ENCODE results near the gene SLC22A31. TPM values are rescaled to one million over a fixed set of nuclear protein-coding genes. Genes with fewer than 3 reads are reported as not detected.

SLC22A31 gene
- total RNA-seq, 3 donors from 2014 or later (not counting 1 experiment from before 2014, with no cell fraction given) = 0.75 TPM; not detected in 2

GRCh38 chr16:89154390-89155183 is 45.8 kb downstream of the SLC22A31 start:
- ATAC-seq (no peak), DNase-seq (no peak)
- peaks cover 16% of the 10 kb centered on the region for H3K36me3 ChIP-seq (ENCODE audit: control insufficient read depth, insufficient read depth, low read length)
- H3K4me1 ChIP-seq (ENCODE audit: control insufficient read depth, insufficient read depth, low read length) = no peaks in the 10 kb centered on the region
- no peaks in the 10 kb centered on the region for H3K9me3 Mint-ChIP-seq
- WGBS (ENCODE audit: insufficient coverage) = 77% methylated on average over 24 of the region's 24 CpGs
- no peak overlapping the region for H3K4me3 Mint-ChIP-seq
- H3K27ac ChIP-seq (ENCODE audit: low read length) = no peak overlapping the region
- no peak overlapping the region for H3K27ac Mint-ChIP-seq
- H3K27me3 ChIP-seq (ENCODE audit: control insufficient read depth, insufficient read depth, low read length) = no peaks in the 10 kb centered on the region
- no peak overlapping the region for H3K4me3 ChIP-seq (ENCODE audit: low read length)
- no peaks in the 10 kb centered on the region for H3K27me3 Mint-ChIP-seq (ENCODE audit: low read depth in 2 of 2)
- no peak for TF ChIP-seq CTCF (IDR thresholded peaks at IDR 0.05)
- intact Hi-C loops (cut with micrococcal nuclease) = no loop called here
- H3K9me3 ChIP-seq (ENCODE audit: control insufficient read depth, insufficient read depth, low read length) = no peaks in the 10 kb centered on the region
- H3K4me1 Mint-ChIP-seq = no peaks in the 10 kb centered on the region
- H3K36me3 Mint-ChIP-seq = no peaks in the 10 kb centered on the region

GRCh38 chr16:89153848-89154271 is 46.5 kb downstream of the SLC22A31 start:
- H3K4me1 ChIP-seq (ENCODE audit: control insufficient read depth, insufficient read depth, low read length) = no peaks in the 10 kb centered on the region
- intact Hi-C loops (cut with micrococcal nuclease) = no loop called here
- DNase-seq (no peak), ATAC-seq (no peak)
- Mint-ChIP-seq H3K9me3 (no peaks in the 10 kb centered on the region), H3K4me1 (no peaks in the 10 kb centered on the region), H3K4me3 (no peak overlapping the region), H3K27me3 (ENCODE audit: low read depth in 2 of 2) (no peaks in the 10 kb centered on the region), H3K36me3 (no peaks in the 10 kb centered on the region), H3K27ac (no peak overlapping the region)
- no peak overlapping the region for H3K4me3 ChIP-seq (ENCODE audit: low read length)
- WGBS (ENCODE audit: insufficient coverage) = 92% methylated on average over 19 of the region's 19 CpGs
- H3K9me3 ChIP-seq (ENCODE audit: control insufficient read depth, insufficient read depth, low read length) = peaks cover 3% of the 10 kb centered on the region
- no peak overlapping the region for H3K27ac ChIP-seq (ENCODE audit: low read length)
- no peaks in the 10 kb centered on the region for H3K27me3 ChIP-seq (ENCODE audit: control insufficient read depth, insufficient read depth, low read length)
- H3K36me3 ChIP-seq (ENCODE audit: control insufficient read depth, insufficient read depth, low read length) = peaks cover 17% of the 10 kb centered on the region
- TF ChIP-seq CTCF (IDR thresholded peaks at IDR 0.05) = no peak

- 87% methylated on average over 40 of the region's 41 CpGs for WGBS (ENCODE audit: insufficient coverage)
- intact Hi-C loops (cut with micrococcal nuclease) = no loop called here
- no peak overlapping the region for H3K27ac ChIP-seq (ENCODE audit: low read length)
- ATAC-seq = no peak
- TF ChIP-seq CTCF (IDR thresholded peaks at IDR 0.05) = no peak
- Mint-ChIP-seq H3K4me3 (no peak overlapping the region), H3K36me3 (no peaks in the 10 kb centered on the region), H3K27me3 (ENCODE audit: low read depth in 2 of 2) (no peaks in the 10 kb centered on the region), H3K9me3 (no peaks in the 10 kb centered on the region), H3K27ac (no peak overlapping the region), H3K4me1 (no peaks in the 10 kb centered on the region)
- H3K27me3 ChIP-seq (ENCODE audit: control insufficient read depth, insufficient read depth, low read length) = no peaks in the 10 kb centered on the region
- H3K4me1 ChIP-seq (ENCODE audit: control insufficient read depth, insufficient read depth, low read length) = no peaks in the 10 kb centered on the region
- no peak overlapping the region for H3K4me3 ChIP-seq (ENCODE audit: low read length)
- H3K9me3 ChIP-seq (ENCODE audit: control insufficient read depth, insufficient read depth, low read length) = peaks cover 3% of the 10 kb centered on the region
- H3K36me3 ChIP-seq (ENCODE audit: control insufficient read depth, insufficient read depth, low read length) = peaks cover 17% of the 10 kb centered on the region
- no peak for DNase-seq
Measured at GRCh38 chr16:89152831-89153700, 47.3 kb downstream of the SLC22A31 start.
